Stimulated activated CD8-positive, alpha-beta memory T cell treated with anti-CD3 and anti-CD28 coated beads, Interleukin-15, amount 100 ng/mL, for 24 hours (primary cell): Measurements from ENCODE around the gene ALG9.

Experiments
- DNase-seq: peaks from one replicate; pipeline ENCODE4 v3.0.0-alpha.2; 2020; ENCODE audit warnings: low read depth

Gene ALG9

GRCh38 chr11:111835665-111836064 lies 35.7 kb downstream of the ALG9 start:
- DNase-seq = no peak

- no peak for DNase-seq
Measured at GRCh38 chr11:111834432-111835163, 36.8 kb downstream of the ALG9 start.

GRCh38 chr11:111833524-111833923 lies 37.9 kb downstream of the ALG9 start:
- DNase-seq = no peak

GRCh38 chr11:111829185-111829968 lies 42.0 kb downstream of the ALG9 start:
- DNase-seq = no peak

- no peak for DNase-seq
Measured at GRCh38 chr11:111826322-111826950, 44.9 kb downstream of the ALG9 start.

GRCh38 chr11:111823629-111824028 lies 47.8 kb downstream of the ALG9 start:
- no peak for DNase-seq

GRCh38 chr11:111823131-111823530 lies 48.2 kb downstream of the ALG9 start:
- no peak for DNase-seq

- DNase-seq = no peak
Measured at GRCh38 chr11:111819829-111820237, 51.5 kb downstream of the ALG9 start.

- no peak for DNase-seq
Measured at GRCh38 chr11:111819161-111819828, 52.1 kb downstream of the ALG9 start.

- no peak for DNase-seq
Measured at GRCh38 chr11:111815489-111815888, 55.9 kb downstream of the ALG9 start.

- DNase-seq = no peak
Measured at GRCh38 chr11:111814557-111815320, 56.6 kb downstream of the ALG9 start.

GRCh38 chr11:111814106-111814505 lies 57.3 kb downstream of the ALG9 start:
- DNase-seq = no peak

GRCh38 chr11:111812211-111812610 lies 59.2 kb downstream of the ALG9 start:
- DNase-seq = no peak

GRCh38 chr11:111811445-111811844 lies 59.9 kb downstream of the ALG9 start:
- no peak for DNase-seq

GRCh38 chr11:111808834-111809233 lies 62.5 kb downstream of the ALG9 start:
- DNase-seq = no peak

GRCh38 chr11:111808063-111808588 lies 63.3 kb downstream of the ALG9 start:
- DNase-seq = no peak

- DNase-seq = no peak
Measured at GRCh38 chr11:111807076-111807475, 64.3 kb downstream of the ALG9 start.

- DNase-seq = no peak
Measured at GRCh38 chr11:111801135-111801534, 70.2 kb downstream of the ALG9 start.

GRCh38 chr11:111798279-111798678 lies 73.1 kb downstream of the ALG9 start:
- DNase-seq = no peak

GRCh38 chr11:111797145-111797581 lies 74.2 kb downstream of the ALG9 start:
- DNase-seq = no peak

- no peak for DNase-seq
Measured at GRCh38 chr11:111796696-111797095, 74.7 kb downstream of the ALG9 start.
